Peyer's patch (tissue), 4 donors: ENCODE results near the gene CCL19.

Source experiments
- POLR2A ChIP-seq, 2 donors: fragments of 450-650 bp; IDR thresholded peaks; one replicate each; pipeline ENCODE4 v1.5.1; 2017; ENCODE audit warnings: antibody characterized with exemption in 2 of 2, mild to moderate bottlenecking in 2 of 2, moderate library complexity in 2 of 2
- TF ChIP-seq, protein P1 (sequence below), 6 experiments: fragments of 450-650 bp in 4 of 6; fragments of 200-600 bp in 2 of 6; sonication (generic) in 1 of 6; IDR thresholded peaks; one replicate each; pipeline ENCODE4 v1.5.1; 2017 to 2019; ENCODE audit warnings: antibody characterized with exemption in 6 of 6, mild to moderate bottlenecking in 3 of 6, moderate library complexity in 1 of 6

DNA sequence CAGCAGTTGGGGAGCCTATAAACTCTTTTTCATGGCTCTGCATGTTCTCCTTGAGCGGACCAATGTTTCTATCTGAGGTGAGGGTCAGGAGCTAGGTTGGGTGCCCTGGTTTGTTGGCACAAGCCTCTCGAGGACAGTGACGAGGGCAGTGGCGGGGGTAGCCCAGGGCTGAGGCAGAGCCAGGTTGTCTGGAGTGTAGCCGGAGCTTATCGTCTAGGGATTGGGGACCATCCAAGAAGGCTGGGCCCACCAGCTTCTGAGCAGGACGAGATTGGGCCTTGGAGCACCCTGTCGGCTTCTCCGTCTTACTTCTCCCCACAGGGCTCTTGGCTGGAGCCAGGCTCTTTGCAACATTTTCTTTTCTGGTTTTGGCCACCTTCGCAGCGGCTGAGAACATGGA, 32.1 kb upstream of the CCL19 start:
- no peak for TF ChIP-seq POLR2A (IDR thresholded peaks at IDR 0.05)
- TF ChIP-seq, protein P1, sequence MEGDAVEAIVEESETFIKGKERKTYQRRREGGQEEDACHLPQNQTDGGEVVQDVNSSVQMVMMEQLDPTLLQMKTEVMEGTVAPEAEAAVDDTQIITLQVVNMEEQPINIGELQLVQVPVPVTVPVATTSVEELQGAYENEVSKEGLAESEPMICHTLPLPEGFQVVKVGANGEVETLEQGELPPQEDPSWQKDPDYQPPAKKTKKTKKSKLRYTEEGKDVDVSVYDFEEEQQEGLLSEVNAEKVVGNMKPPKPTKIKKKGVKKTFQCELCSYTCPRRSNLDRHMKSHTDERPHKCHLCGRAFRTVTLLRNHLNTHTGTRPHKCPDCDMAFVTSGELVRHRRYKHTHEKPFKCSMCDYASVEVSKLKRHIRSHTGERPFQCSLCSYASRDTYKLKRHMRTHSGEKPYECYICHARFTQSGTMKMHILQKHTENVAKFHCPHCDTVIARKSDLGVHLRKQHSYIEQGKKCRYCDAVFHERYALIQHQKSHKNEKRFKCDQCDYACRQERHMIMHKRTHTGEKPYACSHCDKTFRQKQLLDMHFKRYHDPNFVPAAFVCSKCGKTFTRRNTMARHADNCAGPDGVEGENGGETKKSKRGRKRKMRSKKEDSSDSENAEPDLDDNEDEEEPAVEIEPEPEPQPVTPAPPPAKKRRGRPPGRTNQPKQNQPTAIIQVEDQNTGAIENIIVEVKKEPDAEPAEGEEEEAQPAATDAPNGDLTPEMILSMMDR (IDR thresholded peaks at IDR 0.05) = no peak
